Measurements from ENCODE around the gene CNOT1.

CNOT1 gene

GRCh38 chr16:58515125-58515870 is 114.3 kb downstream of the CNOT1 start, which contains the start of gene SETD6:
SETD6 (plus strand) TSS chr16:58515517; CDS start chr16:58515538, 21 bp downstream.
- peak; percentile 93 for DNase-seq

GRCh38 chr16:58513874-58514273 is 115.8 kb downstream of the CNOT1 start:
- DNase-seq: no peak

GRCh38 chr16:58511933-58512815 is 117.5 kb downstream of the CNOT1 start:
- DNase-seq: peak; percentile 87

- DNase-seq: no peak
Measured at GRCh38 chr16:58510776-58511628, 118.6 kb downstream of the CNOT1 start.

GRCh38 chr16:58510097-58510775 is 119.4 kb downstream of the CNOT1 start:
- DNase-seq: no peak

GRCh38 chr16:58509256-58510096 is 120.2 kb downstream of the CNOT1 start:
- DNase-seq: no peak

- no peak for DNase-seq
Measured at GRCh38 chr16:58508671-58509251, 120.9 kb downstream of the CNOT1 start.

GRCh38 chr16:58507963-58508670 is 121.5 kb downstream of the CNOT1 start:
- no peak for DNase-seq

GRCh38 chr16:58507195-58507962 is 122.2 kb downstream of the CNOT1 start:
- peak; percentile 58 for DNase-seq

- DNase-seq: peak; percentile 24
Measured at GRCh38 chr16:58506241-58507194, 123.1 kb downstream of the CNOT1 start.

- no peak for DNase-seq
Measured at GRCh38 chr16:58503863-58504688, 125.5 kb downstream of the CNOT1 start.

- no peak for DNase-seq
Measured at GRCh38 chr16:58503166-58503862, 126.3 kb downstream of the CNOT1 start.

- DNase-seq: no peak
Measured at GRCh38 chr16:58502217-58502921, 127.3 kb downstream of the CNOT1 start.

GRCh38 chr16:58501242-58502131 is 128.1 kb downstream of the CNOT1 start:
- DNase-seq: peak; percentile 30

All from hematopoietic multipotent progenitor cell treated with erythropoietin and hydrocortisone succinate and interleukin-3 and kit ligand, for 4 days (in vitro differentiated cells).